ENCODE data around the gene FYN. TPM values are rescaled to one million over a fixed set of nuclear protein-coding genes. Genes with fewer than 3 reads are reported as not detected.

Gene FYN
- total and polyA plus RNA-seq, 2 of the 13 experiments (the other 11 are each of a cell fraction or from before 2014, with no cell fraction given) = 15.5 to 24.6 TPM

GRCh38 chr6:111842271-111842822 lies 30.9 kb downstream of the FYN start:
- H3K27ac ChIP-seq (ENCODE audit: extremely low read length, insufficient read depth, low read length) = peak overlapping the region; percentile 38

More at GRCh38 chr6:111842271-111842822, 30.9 kb downstream of the FYN start:
- ChIA-PET CTCF (ENCODE audit: low intra/inter-chr PET ratio, low total read pairs) (no interaction called here), POLR2A (no interaction called here)
- Histone ChIP-seq H3K4me1 (ENCODE audit: insufficient read depth, low read length) (peaks cover 53% of the 10 kb centered on the region), H3K4me2 (ENCODE audit: low read depth, low read length) (peak overlapping the region; percentile 62), H2AFZ (ENCODE audit: low read length) (no peak overlapping the region), H3K36me3 (replicated peaks in 1 of 2; ENCODE audit: control insufficient read depth in 1 of 2, insufficient read depth in 2 of 2, low read length in 2 of 2) (no peaks in the 10 kb centered on the region), H3K79me2 (ENCODE audit: insufficient read depth, low read length) (no peaks in the 10 kb centered on the region), H3K27me3 (ENCODE audit: control insufficient read depth in 1 of 2, insufficient read depth in 2 of 2, low read length in 2 of 2) (no peaks in the 10 kb centered on the region), H4K20me1 (ENCODE audit: insufficient read depth, low read length) (no peaks in the 10 kb centered on the region), H3K4me3 (replicated peaks in 1 of 3; ENCODE audit: insufficient read depth in 1 of 3, low read depth in 2 of 3, low read length in 3 of 3) (no peak overlapping the region; a peak in 1 of 6 replicates), H3K9me3 (ENCODE audit: low read length) (no peaks in the 10 kb centered on the region), H3K9ac (ENCODE audit: insufficient read depth, low read depth, low read length) (0 out of 2 replicates have a peak overlapping the region, but pooled peaks have one; percentile 25)
- no TSS peak for BruUV-seq (replicated peaks)
- ATAC-seq (no peak), DNase-seq (ENCODE audit: low spot score) (no peak), FAIRE-seq (no peak)
- TF ChIP-seq ZNF430 (CRISPR knock-in tag; IDR thresholded peaks at IDR 0.05) = no peak
- 0 out of 2 replicates have a peak, but pooled peaks have one; percentile 7 for TF ChIP-seq ZNF646 (CRISPR knock-in tag; IDR thresholded peaks at IDR 0.05)
- TF ChIP-seq SATB2 (CRISPR knock-in tag; IDR thresholded peaks at IDR 0.05) = no peak
- TF ChIP-seq ZNF550 (CRISPR knock-in tag; IDR thresholded peaks at IDR 0.05; ENCODE audit: borderline replicate concordance) = no peak
- no peak for TF ChIP-seq TCF12 (IDR thresholded peaks at IDR 0.05)
- no peak for TF ChIP-seq TCF12 (CRISPR knock-in tag; IDR thresholded peaks at IDR 0.05)
- WGBS (ENCODE audit: low lambda C conversion rate) = 91% methylated on average over 9 of the region's 9 CpGs
- intact Hi-C loops (cut with micrococcal nuclease; ENCODE audit: unreplicated experiment) (loop anchor here (5.0 kb wide), 1 partner anchor 50 kb away; no protein-coding TSS in a partner anchor), in situ Hi-C loops (cut with HindIII; ENCODE audit: extremely low pct_ligation_motif_present, low pct_unique_long_range_greater_than_20kb) (no loop called here)

Measured in HepG2 (cell line).